Measurements from ENCODE around the gene SPC25.
"Not testable (repeated sequence)": the region's sequence is repeated elsewhere in the genome, so short reads cannot be mapped to it uniquely, and the experiment has no call there.

The SPC25 gene

DNA sequence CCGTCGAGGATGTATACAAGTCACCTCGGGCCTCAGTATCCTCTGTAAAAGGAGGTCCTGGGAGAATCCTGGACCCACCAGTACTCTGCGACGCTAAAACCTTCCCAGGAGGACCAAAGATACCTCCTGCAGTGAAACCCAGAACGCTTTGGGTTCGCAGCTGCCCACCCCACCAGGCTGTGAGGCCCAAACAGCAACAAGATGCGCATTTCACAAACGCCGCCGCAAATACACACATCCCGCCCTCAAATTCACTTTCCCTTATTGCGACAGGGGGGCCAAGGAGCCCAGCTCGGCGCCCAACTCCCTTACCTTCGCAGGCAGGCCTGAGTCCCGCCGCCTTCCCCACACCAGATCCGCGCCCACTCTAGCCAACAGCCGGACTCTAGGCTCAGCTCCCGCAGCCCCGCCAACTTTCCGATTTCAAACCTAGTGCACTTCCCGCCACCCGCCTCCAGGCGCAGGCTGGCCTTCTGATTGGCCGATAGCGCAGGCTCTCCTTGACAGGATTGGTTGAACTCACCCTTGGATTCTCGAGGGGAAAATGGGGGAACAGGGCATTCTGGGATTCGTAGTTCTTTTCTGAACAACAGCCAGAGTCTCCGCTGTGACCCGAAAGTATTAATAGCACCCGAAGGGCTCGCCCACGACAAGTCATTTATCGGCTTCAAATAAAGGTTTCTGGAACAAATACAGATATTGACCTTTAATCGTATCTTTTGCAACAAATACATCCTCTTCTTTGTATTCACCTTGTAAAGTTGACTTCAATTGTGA lies at the start of gene SPC25:
SPC25 (minus strand) TSS at position 425 of the 777 bp plus-strand sequence. CDS start 911 bp downstream, outside the sequence.
- peak; percentile 94 for DNase-seq (ENCODE audit: low spot score)

DNA sequence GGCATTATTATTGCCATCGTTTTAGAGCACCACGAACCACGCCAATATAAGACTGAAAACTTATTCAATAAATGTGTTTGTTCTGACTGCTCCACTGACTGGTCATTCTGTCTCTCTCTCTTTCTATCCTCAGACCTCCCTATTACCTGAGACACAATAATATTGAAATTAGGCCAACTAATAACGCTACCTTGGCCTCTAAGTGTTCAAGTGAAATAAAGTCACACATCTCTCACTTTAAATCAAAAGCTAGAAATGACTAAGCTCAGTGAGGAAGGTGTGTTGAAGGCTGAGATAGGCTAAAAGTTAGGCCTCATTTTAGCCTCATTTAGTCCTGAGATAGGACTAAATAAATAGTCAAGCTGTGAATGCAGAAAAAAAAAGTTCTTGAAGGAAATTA lies 49.7 kb upstream of the SPC25 start:
- no peak for DNase-seq (ENCODE audit: low spot score)

GRCh38 chr2:168939061-168939460 lies 48.8 kb upstream of the SPC25 start:
- DNase-seq (ENCODE audit: low spot score) = no peak

GRCh38 chr2:168935810-168936581 lies 45.8 kb upstream of the SPC25 start:
- no peak for DNase-seq (ENCODE audit: low spot score)

- no peak for DNase-seq (ENCODE audit: low spot score)
These were observed 44.6 kb upstream of the SPC25 start for GRCh38 chr2:168934826-168935225.

DNA sequence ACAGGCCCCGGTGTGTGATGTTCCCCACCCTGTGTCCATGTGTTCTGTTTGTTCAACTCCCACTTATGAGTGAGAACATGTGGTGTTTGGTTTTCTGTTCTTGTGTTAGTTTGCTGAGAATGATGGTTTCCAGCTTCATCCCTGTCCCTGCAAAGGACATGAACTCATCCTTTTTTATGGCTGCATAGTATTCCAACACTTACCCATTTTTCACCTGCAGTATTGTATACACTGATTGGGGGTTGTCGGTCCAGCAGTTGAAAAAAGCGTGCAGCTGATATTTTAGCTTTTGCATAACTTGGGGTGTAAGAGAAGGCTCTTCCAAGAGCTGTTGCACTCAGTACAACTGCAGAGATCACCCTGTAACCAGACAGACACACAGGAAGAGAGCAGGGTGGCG lies 41.9 kb upstream of the SPC25 start:
- DNase-seq (ENCODE audit: low spot score) = not testable (repeated sequence)

- no peak for DNase-seq (ENCODE audit: low spot score)
These were observed 40.0 kb upstream of the SPC25 start for GRCh38 chr2:168930242-168930641.

DNA sequence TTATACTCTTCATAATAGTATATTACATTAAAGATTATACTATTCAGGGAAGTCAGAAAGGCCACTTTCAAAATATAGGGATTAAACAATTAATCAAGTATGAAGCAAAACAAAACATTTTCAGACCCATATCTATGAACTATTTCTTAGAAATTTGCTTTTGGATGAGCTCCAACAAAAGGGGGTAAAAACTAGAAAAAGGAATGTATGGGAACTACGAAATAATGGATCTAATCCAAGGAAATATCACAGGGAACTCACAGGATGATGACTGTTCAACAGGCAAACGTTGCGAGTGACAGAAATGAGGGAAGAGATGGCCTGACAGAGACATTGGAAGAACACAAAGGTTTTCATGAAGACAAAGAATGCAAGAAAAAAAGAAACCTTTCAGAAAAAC lies 38.8 kb upstream of the SPC25 start:
- no peak for DNase-seq (ENCODE audit: low spot score)

GRCh38 chr2:168928113-168928831 lies 38.0 kb upstream of the SPC25 start:
- no peak for DNase-seq (ENCODE audit: low spot score)

GRCh38 chr2:168926621-168927386 lies 36.6 kb upstream of the SPC25 start:
- DNase-seq (ENCODE audit: low spot score) = no peak

DNA sequence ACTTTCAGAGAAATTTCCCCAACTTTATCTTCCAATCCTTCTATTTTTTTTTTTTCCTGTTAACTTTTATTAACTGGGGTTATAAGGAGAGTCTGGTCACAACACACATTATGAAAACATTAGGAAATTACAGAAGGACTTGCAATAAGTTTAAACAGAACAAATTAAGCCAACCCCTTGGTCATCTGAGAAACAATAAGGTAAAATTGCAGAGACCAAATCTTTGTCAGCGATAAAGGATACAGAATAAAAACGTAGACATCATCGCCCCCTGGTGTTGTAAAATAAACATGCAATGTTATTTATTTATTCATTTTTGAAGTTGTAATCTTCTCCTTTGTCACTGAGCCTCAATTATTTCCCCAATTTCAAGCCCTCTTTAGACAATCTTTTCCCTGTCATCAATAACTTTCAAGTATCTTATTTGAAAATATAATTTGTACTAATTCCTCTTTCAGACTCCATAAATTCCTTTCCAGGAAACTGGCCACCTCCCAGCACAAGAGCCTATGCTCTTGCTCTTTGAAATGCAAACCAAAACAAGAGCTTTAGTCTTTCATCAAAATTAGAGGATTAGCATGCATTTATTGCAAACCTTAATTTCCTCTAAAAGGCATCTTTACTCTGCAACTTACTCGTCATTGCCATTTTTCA lies 30.4 kb upstream of the SPC25 start:
- no peak for DNase-seq (ENCODE audit: low spot score)

DNA sequence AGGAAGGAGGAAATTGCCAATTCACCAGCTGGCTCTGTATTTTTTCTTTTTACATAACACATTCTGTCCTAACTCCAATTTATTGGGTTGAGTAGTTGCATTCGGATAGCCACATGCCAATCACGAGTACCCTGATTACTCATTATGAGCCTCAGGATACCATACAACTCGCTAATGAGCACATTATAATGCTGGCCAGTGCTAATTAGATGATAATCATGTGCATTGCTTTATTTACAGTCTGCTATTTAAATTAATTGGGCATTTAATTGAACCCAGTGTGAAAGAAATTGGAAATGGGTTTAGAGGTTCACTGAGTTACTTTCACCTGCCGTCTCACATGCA lies 26.1 kb upstream of the SPC25 start:
- DNase-seq (ENCODE audit: low spot score) = no peak

DNA sequence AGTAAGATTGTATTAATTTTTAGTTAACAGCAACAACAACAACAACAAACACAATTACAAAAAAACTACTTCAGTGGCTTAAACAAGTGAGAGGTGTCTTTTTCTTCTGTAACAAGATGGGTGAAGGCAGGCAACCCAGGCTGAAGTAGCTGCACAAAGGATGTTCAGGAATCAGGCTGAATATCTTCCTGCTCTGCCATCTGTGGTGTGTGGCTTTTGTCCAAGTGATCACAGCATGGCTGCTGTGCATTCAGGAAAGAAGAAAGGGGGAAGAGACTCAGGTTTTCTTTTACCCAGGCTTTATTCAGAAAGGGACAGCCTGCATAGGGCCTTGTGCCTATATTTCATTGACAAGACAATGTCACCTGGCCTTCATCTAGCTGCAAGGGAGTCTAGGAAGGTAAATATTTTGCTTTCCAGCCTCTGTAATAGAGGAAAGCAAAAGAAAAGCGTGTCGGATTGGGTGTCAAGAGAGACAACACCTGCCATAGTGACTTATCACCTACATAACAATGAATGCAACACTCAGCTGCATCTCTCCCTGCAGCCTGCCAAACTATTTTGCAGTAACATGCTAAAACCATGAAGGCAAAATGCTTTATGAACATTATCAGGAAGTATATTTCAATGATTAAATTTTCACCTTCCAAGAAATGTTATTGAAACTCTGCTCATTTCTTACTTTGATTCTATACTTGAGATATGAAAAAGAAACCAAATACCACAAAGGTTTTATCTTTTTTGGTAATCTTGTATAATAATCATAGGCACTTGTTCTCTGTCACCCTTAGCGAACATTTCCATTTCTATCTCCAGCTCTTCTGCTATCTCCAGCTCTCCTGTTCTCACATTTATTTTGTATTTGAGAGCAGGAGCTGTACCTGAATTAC lies 25.5 kb upstream of the SPC25 start:
- DNase-seq (ENCODE audit: low spot score) = no peak

- no peak for DNase-seq (ENCODE audit: low spot score)
These were observed 23.3 kb upstream of the SPC25 start for GRCh38 chr2:168913495-168913894.

DNA sequence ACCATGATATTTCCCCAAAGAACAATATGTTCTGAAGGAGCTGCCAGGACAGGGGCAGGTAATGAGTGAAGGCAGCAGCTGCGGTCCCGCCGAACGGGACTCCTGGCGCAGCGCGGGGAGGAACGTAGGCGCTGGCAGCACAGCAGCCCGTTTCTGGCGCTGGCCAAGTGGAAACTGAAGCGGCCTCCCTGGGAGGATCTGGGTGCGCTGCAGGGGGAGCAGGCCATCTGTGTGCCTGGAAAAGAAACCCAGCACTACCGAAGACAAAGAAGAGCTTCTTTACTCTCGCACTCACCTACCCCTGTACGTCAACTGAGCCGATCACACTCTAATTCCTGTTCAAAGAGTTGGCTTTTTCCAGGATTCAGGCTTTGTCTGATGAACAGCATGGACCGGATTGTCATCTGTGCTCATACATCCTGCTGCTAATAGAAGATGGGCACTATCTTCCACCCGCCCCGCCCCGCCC lies 22.7 kb upstream of the SPC25 start:
- peak; percentile 64 for DNase-seq (ENCODE audit: low spot score)

- DNase-seq (ENCODE audit: low spot score) = no peak
These were observed 22.2 kb upstream of the SPC25 start for GRCh38 chr2:168912466-168912865.

DNA sequence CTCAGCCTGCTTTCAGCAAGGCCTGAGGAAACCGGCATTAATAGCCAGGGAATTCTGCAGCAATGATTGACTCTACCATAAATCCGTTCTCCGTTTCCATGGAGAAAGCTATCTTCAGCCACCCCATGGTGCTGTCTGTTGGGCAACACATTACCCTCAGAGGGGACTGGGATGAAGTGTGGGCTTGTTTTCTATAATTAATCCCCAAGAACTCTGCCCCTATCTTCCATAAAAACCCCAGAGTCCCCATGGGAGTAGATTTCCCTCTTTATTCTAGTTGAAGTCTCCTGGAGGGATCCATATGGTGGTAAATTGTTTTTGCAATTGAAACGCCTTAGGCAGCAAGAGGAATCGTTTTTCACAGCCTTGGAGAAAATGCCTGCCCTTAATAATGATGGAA lies 20.1 kb upstream of the SPC25 start:
- DNase-seq (ENCODE audit: low spot score) = no peak

- DNase-seq (ENCODE audit: low spot score) = no peak
These were observed 17.9 kb upstream of the SPC25 start for GRCh38 chr2:168907940-168908662.

DNA sequence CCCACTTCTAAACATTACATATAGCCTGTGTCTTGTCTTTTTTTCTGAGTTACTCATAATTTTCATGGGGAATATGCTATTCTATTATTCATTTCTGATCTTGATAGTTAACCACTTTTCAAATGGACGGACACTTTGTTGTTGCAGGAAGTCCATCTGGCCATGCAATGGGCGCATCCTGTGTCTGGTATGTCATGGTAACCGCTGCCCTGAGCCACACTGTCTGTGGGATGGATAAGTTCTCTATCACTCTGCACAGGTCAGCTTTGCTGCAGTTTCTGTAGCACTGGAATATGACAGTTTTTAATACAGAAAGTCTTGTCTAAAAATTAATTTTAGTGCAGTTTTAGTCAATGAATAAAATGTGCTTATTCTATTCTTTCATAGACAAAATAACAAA lies 14.1 kb upstream of the SPC25 start:
- no peak for DNase-seq (ENCODE audit: low spot score)

- no peak for DNase-seq (ENCODE audit: low spot score)
These were observed 13.7 kb upstream of the SPC25 start for GRCh38 chr2:168903888-168904287.

All from ecto neural progenitor cell (in vitro differentiated cells).